Neural cell (in vitro differentiated cells): ENCODE data around the gene UBE2I. TPM values are rescaled to one million over a fixed set of nuclear protein-coding genes. Genes with fewer than 3 reads are reported as not detected.
"Not testable (repeated sequence)": the region's sequence is repeated elsewhere in the genome, so short reads cannot be mapped to it uniquely, and the experiment has no call there.

Experiments
- H2AFZ ChIP-seq: fragments of 200-600, 300-800 bp; sonication (generic), shearing (Covaris generic); 2 replicates; pipeline ENCODE4 v1.6.0; 2014; ENCODE audit warnings: low read depth, mild to moderate bottlenecking, antibody characterized with exemption, low read length, moderate library complexity
- H3F3A ChIP-seq: fragments of 200-600 bp; shearing (Covaris generic); 2 replicates; pipeline ENCODE4 v1.6.1; 2016; ENCODE audit warnings: mild to moderate bottlenecking, moderate library complexity, mixed read lengths, antibody characterized with exemption, low read length; ENCODE audit not compliant: insufficient read depth, poor library complexity, severe bottlenecking
- H3K27ac ChIP-seq: fragments of 200-600, 300-800 bp; sonication (generic), shearing (Covaris generic); 2 replicates; pipeline ENCODE4 v1.5.1; 2014; ENCODE audit warnings: mild to moderate bottlenecking, low read length, moderate library complexity
- H3K27me3 ChIP-seq: fragments of 300-800, 200-600 bp; sonication (generic), shearing (Covaris generic); 2 replicates; pipeline ENCODE4 v1.6.0; 2014; ENCODE audit warnings: mild to moderate bottlenecking, low read depth, low read length, moderate library complexity; ENCODE audit not compliant: insufficient read depth
- H3K36me3 ChIP-seq: fragments of 300-800, 200-600 bp; sonication (generic), shearing (Covaris generic); 2 replicates; pipeline ENCODE4 v1.5.1; 2014; ENCODE audit warnings: mild to moderate bottlenecking, antibody characterized with exemption, low read length, moderate library complexity; ENCODE audit not compliant: insufficient read depth
- H3K4me2 ChIP-seq: fragments of 300-800, 200-600 bp; sonication (generic), shearing (Covaris generic); 2 replicates; pipeline ENCODE4 v1.6.0; 2014; ENCODE audit warnings: mild to moderate bottlenecking, low read length
- H3K4me3 ChIP-seq: fragments of 300-800, 200-600 bp; sonication (generic), shearing (Covaris generic); 2 replicates; pipeline ENCODE4 v1.5.1; 2014; ENCODE audit warnings: mild to moderate bottlenecking, low read length, moderate library complexity
- H3K79me2 ChIP-seq: fragments of 200-600 bp; shearing (Covaris generic); replicated peaks from 2 replicates; pipeline ENCODE4 v1.6.0; 2014; ENCODE audit warnings: mild to moderate bottlenecking, low read length, moderate library complexity; ENCODE audit not compliant: insufficient read depth
- H3K9ac ChIP-seq: fragments of 300-800, 200-600 bp; sonication (generic), shearing (Covaris generic); 2 replicates; pipeline ENCODE4 v1.6.1; 2016; ENCODE audit warnings: mild to moderate bottlenecking, low read length, mixed read lengths
- H3K9me2 ChIP-seq: fragments of 200-600 bp; shearing (Covaris generic); 2 replicates; pipeline ENCODE4 v1.6.1; 2016; ENCODE audit warnings: mild to moderate bottlenecking, low read length, mixed read lengths; ENCODE audit not compliant: insufficient read depth
- H3K9me3 ChIP-seq: fragments of 200-600, 300-800 bp; sonication (generic), shearing (Covaris generic); 2 replicates; pipeline ENCODE4 v1.6.1; 2016; ENCODE audit warnings: mild to moderate bottlenecking, mixed run types, low read length, moderate library complexity, mixed read lengths
- H4K20me1 ChIP-seq: fragments of 200-600 bp; shearing (Covaris generic); 2 replicates; pipeline ENCODE4 v1.6.1; 2016; ENCODE audit warnings: mild to moderate bottlenecking, mixed run types; ENCODE audit not compliant: insufficient read depth
- CTCF ChIP-seq: fragments of 450-650 bp; IDR thresholded peaks from 2 replicates; pipeline ENCODE4 v1.5.1; 2014; ENCODE audit warnings: antibody characterized with exemption, mild to moderate bottlenecking, moderate library complexity; ENCODE audit not compliant: poor library complexity, severe bottlenecking
- EP300 ChIP-seq: fragments of 450-650 bp; conservative IDR thresholded peaks from 2 replicates; pipeline ENCODE4 v1.6.1; 2014; ENCODE audit warnings: antibody characterized with exemption, mild to moderate bottlenecking, moderate library complexity; ENCODE audit not compliant: poor library complexity, severe bottlenecking
- EZH2 ChIP-seq: fragments of 200-600, 300-800 bp; shearing (Covaris generic), sonication (generic); IDR thresholded peaks from 2 replicates; pipeline ENCODE4 v1.6.1; 2014; ENCODE audit warnings: antibody characterized with exemption, low read length, borderline replicate concordance, mild to moderate bottlenecking; ENCODE audit not compliant: insufficient read depth, poor library complexity, severe bottlenecking
- MXI1 ChIP-seq: fragments of 450-650 bp; conservative IDR thresholded peaks from 2 replicates; pipeline ENCODE4 v1.6.1; 2014; ENCODE audit warnings: antibody characterized with exemption, mild to moderate bottlenecking; ENCODE audit not compliant: poor library complexity, severe bottlenecking
- POLR2AphosphoS5 ChIP-seq: IDR thresholded peaks from 2 replicates; pipeline ENCODE4 v1.6.1; 2012
- RAD21 ChIP-seq: fragments of 450-650 bp; conservative IDR thresholded peaks from 2 replicates; pipeline ENCODE4 v1.6.1; 2014; ENCODE audit warnings: antibody characterized with exemption, mild to moderate bottlenecking, moderate library complexity
- REST ChIP-seq: IDR thresholded peaks from 2 replicates; pipeline ENCODE4 v1.6.1; 2012; ENCODE audit warnings: borderline replicate concordance
- SMC3 ChIP-seq: fragments of 450-650 bp; conservative IDR thresholded peaks from 2 replicates; pipeline ENCODE4 v1.6.1; 2014; ENCODE audit warnings: antibody characterized with exemption, mild to moderate bottlenecking, moderate library complexity; ENCODE audit not compliant: poor library complexity
- TAF1 ChIP-seq: IDR thresholded peaks from 2 replicates; pipeline ENCODE4 v1.6.1; 2012; ENCODE audit warnings: low read depth
- polyA plus RNA-seq: library from polyadenylated mRNA; depleted of rRNA; stranded (reverse); fragments of >200 nt; gene quantifications from 2 replicates; pipeline ENCODE4 v1.2.3, GENCODE V29; 2014

The UBE2I gene
- polyA plus RNA-seq, 1 donor from 2014 or later, result 111 TPM

DNA sequence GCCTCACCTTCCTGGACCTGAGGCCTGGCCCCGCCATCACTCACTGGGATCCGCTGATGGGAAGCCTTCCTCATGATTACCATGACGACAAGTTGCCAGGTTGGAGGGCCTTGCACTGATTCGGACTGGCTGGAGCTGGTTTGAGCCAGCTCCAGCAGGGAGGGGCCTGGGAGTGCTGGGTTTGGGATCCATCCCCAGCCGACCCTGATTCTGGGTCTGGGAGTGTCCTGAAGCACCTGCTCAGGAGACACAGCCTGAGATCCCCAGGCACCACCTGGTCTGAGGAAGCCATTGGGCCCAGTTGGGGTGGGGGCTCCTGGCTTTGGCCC is 18.1 kb downstream of the UBE2I start:
- no peak overlapping the region for H3K4me2 ChIP-seq
- no peaks in the 10 kb centered on the region for H3F3A ChIP-seq
- no peak overlapping the region for H3K9ac ChIP-seq
- no peaks in the 10 kb centered on the region for H3K79me2 ChIP-seq
- no peak overlapping the region for H3K4me3 ChIP-seq
- H4K20me1 ChIP-seq, result no peaks in the 10 kb centered on the region
- H3K27me3 ChIP-seq, result peaks cover 15% of the 10 kb centered on the region
- H3K27ac ChIP-seq, result no peak overlapping the region
- no peaks in the 10 kb centered on the region for H3K36me3 ChIP-seq
- no peak for TF ChIP-seq SMC3
- no peak for TF ChIP-seq POLR2AphosphoS5
- TF ChIP-seq CTCF, result no peak
- no peak for TF ChIP-seq REST
- TF ChIP-seq RAD21, result no peak
- no peak for TF ChIP-seq EP300
- no peak for TF ChIP-seq EZH2
- no peak for TF ChIP-seq TAF1
- no peak for TF ChIP-seq MXI1
- no peaks in the 10 kb centered on the region for H3K9me2 ChIP-seq
- H2AFZ ChIP-seq, result no peak overlapping the region
- no peaks in the 10 kb centered on the region for H3K9me3 ChIP-seq

- not testable (repeated sequence) for H4K20me1 ChIP-seq, H3K27ac ChIP-seq, H3K9me2 ChIP-seq, H3K9me3 ChIP-seq, H3K4me3 ChIP-seq, H2AFZ ChIP-seq, H3K36me3 ChIP-seq, H3F3A ChIP-seq, H3K9ac ChIP-seq, H3K4me2 ChIP-seq, H3K79me2 ChIP-seq
- H3K27me3 ChIP-seq, result peaks cover 20% of the 10 kb centered on the region
Measured at GRCh38 chr16:1328136-1328535, 18.7 kb downstream of the UBE2I start.

GRCh38 chr16:1328961-1329360 is 19.5 kb downstream of the UBE2I start:
- not testable (repeated sequence) for H3K4me3 ChIP-seq, H2AFZ ChIP-seq, H3K9ac ChIP-seq, H3K9me2 ChIP-seq, H3K36me3 ChIP-seq, H3K4me2 ChIP-seq, H4K20me1 ChIP-seq, H3F3A ChIP-seq, H3K9me3 ChIP-seq, H3K27ac ChIP-seq, H3K79me2 ChIP-seq
- H3K27me3 ChIP-seq, result peaks cover 25% of the 10 kb centered on the region
